ENCODE measurements around the gene LBR.
A peak's percentile ranks its signal among the peaks of the same experiment; 100 is the strongest.
"Not testable (repeated sequence)": the region's sequence is repeated elsewhere in the genome, so short reads cannot be mapped to it uniquely, and the experiment has no call there.

LBR gene

DNA sequence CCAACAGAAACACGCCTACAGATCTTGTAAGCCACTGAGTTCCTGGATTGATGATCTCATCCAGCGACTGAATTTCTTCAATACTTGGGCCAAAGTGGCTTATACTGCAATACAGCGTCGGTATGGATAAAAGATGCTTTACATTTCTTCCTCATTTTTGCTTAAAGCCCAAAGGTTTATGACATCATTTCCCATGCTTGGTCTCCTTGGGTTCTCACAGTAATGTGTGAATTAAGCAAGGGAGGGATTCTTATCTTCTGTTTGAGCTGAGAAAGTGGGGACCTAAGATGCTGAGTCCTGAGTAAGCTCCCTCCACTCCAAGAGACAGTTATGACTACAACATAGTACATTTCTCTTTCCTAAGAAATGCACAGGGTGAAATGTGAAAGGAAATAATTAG, 39.5 kb downstream of the LBR start:
- no peak overlapping the region for H3K27ac ChIP-seq (ENCODE audit: low read depth, low read length)
- H3K9ac ChIP-seq (ENCODE audit: low read depth, low read length): no peak overlapping the region
- no peaks in the 10 kb centered on the region for H3K4me1 ChIP-seq (ENCODE audit: control insufficient read depth, insufficient read depth, low read length)
- no peaks in the 10 kb centered on the region for H3K27me3 ChIP-seq (ENCODE audit: control insufficient read depth, insufficient read depth, low read length)
- H3K9me3 ChIP-seq (ENCODE audit: control insufficient read depth, insufficient read depth, low read length): no peaks in the 10 kb centered on the region
- no peaks in the 10 kb centered on the region for H3K36me3 ChIP-seq (ENCODE audit: control insufficient read depth, insufficient read depth, low read length)
- H3K4me3 ChIP-seq (ENCODE audit: low read depth, low read length): no peak overlapping the region

- not testable (repeated sequence) for H3K4me3 ChIP-seq (ENCODE audit: low read depth, low read length); H3K36me3 ChIP-seq (ENCODE audit: control insufficient read depth, insufficient read depth, low read length); H3K4me1 ChIP-seq (ENCODE audit: control insufficient read depth, insufficient read depth, low read length); H3K9me3 ChIP-seq (ENCODE audit: control insufficient read depth, insufficient read depth, low read length); H3K27ac ChIP-seq (ENCODE audit: low read depth, low read length); H3K27me3 ChIP-seq (ENCODE audit: control insufficient read depth, insufficient read depth, low read length); H3K9ac ChIP-seq (ENCODE audit: low read depth, low read length)
Observed at GRCh38 chr1:225386860-225387259, 41.0 kb downstream of the LBR start.

- Histone ChIP-seq H3K27ac (ENCODE audit: low read depth, low read length) (no peak overlapping the region), H3K4me1 (ENCODE audit: control insufficient read depth, insufficient read depth, low read length) (peaks cover 18% of the 10 kb centered on the region)
Observed at GRCh38 chr1:225380691-225381090, 47.1 kb downstream of the LBR start.

DNA sequence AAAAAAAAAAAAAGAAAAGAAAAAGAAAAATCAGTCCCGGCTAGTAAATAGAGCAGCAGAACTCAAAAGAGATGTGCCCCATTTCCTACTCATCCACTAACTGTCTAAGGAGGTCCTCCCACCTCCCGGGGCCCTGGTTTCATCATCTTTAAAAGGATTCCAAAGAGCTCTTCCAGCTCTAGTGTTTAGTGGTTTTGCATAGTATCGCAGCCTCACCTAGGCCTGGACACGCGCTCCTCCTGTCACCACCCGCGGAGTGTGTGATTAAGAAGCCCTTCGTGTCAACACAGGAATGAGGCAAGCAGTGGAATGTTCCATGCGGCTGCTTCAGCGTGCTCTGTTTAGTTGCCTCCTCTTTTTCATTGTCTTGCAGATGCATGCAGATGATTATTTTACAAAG, 49.0 kb downstream of the LBR start:
- Histone ChIP-seq H3K4me3 (ENCODE audit: low read depth, low read length) (no peak overlapping the region), H3K9me3 (ENCODE audit: control insufficient read depth, insufficient read depth, low read length) (no peaks in the 10 kb centered on the region), H3K27ac (ENCODE audit: low read depth, low read length) (peak overlapping the region; percentile 73), H3K36me3 (ENCODE audit: control insufficient read depth, insufficient read depth, low read length) (no peaks in the 10 kb centered on the region), H3K9ac (ENCODE audit: low read depth, low read length) (no peak overlapping the region), H3K4me1 (ENCODE audit: control insufficient read depth, insufficient read depth, low read length) (peaks cover 18% of the 10 kb centered on the region), H3K27me3 (ENCODE audit: control insufficient read depth, insufficient read depth, low read length) (no peaks in the 10 kb centered on the region)

More at GRCh38 chr1:225380691-225381090, 47.1 kb downstream of the LBR start:
- Histone ChIP-seq H3K36me3 (ENCODE audit: control insufficient read depth, insufficient read depth, low read length) (no peaks in the 10 kb centered on the region), H3K4me3 (ENCODE audit: low read depth, low read length) (no peak overlapping the region), H3K9ac (ENCODE audit: low read depth, low read length) (no peak overlapping the region), H3K9me3 (ENCODE audit: control insufficient read depth, insufficient read depth, low read length) (no peaks in the 10 kb centered on the region), H3K27me3 (ENCODE audit: control insufficient read depth, insufficient read depth, low read length) (no peaks in the 10 kb centered on the region)

GRCh38 chr1:225374996-225375395, 52.8 kb downstream of the LBR start:
- Histone ChIP-seq H3K27ac (ENCODE audit: low read depth, low read length) (no peak overlapping the region), H3K4me1 (ENCODE audit: control insufficient read depth, insufficient read depth, low read length) (peaks cover 14% of the 10 kb centered on the region)

DNA sequence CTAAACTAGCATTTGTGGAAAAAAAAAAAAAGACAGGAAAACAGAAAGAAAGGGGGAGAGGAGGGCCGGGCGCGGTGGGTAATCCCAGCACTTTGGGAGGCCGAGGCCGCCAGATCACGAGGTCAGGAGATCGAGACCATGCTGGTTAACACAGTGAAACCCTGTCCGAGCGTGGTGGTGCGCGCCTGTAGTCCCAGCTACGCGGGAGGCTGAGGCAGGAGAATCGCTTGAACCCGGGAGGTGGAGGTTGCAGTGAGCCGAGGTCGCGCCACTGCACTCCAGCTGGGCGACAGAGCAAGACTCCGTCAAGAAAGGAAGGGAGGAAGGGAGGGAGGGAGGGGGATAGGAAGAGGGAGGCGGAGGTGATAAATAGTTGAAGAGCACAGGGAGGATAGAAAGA, 54.7 kb downstream of the LBR start:
- H3K27ac ChIP-seq (ENCODE audit: low read depth, low read length): no peak overlapping the region

More at GRCh38 chr1:225374996-225375395, 52.8 kb downstream of the LBR start:
- Histone ChIP-seq H3K27me3 (ENCODE audit: control insufficient read depth, insufficient read depth, low read length) (no peaks in the 10 kb centered on the region), H3K36me3 (ENCODE audit: control insufficient read depth, insufficient read depth, low read length) (no peaks in the 10 kb centered on the region), H3K9ac (ENCODE audit: low read depth, low read length) (no peak overlapping the region), H3K9me3 (ENCODE audit: control insufficient read depth, insufficient read depth, low read length) (no peaks in the 10 kb centered on the region), H3K4me3 (ENCODE audit: low read depth, low read length) (no peak overlapping the region)

GRCh38 chr1:225371366-225372010, 56.4 kb downstream of the LBR start:
- 0 out of 2 replicates have a peak, but pooled peaks cover 1% of the 10 kb centered on the region for H3K4me1 ChIP-seq (ENCODE audit: control insufficient read depth, insufficient read depth, low read length)
- no peaks in the 10 kb centered on the region for H3K9me3 ChIP-seq (ENCODE audit: control insufficient read depth, insufficient read depth, low read length)
- H3K4me3 ChIP-seq (ENCODE audit: low read depth, low read length): no peak overlapping the region
- H3K36me3 ChIP-seq (ENCODE audit: control insufficient read depth, insufficient read depth, low read length): no peaks in the 10 kb centered on the region
- H3K9ac ChIP-seq (ENCODE audit: low read depth, low read length): no peak overlapping the region
- H3K27ac ChIP-seq (ENCODE audit: low read depth, low read length): no peak overlapping the region
- peaks cover 27% of the 10 kb centered on the region for H3K27me3 ChIP-seq (ENCODE audit: control insufficient read depth, insufficient read depth, low read length)

More for the DNA sequence above, 54.7 kb downstream of the LBR start:
- Histone ChIP-seq H3K9me3 (ENCODE audit: control insufficient read depth, insufficient read depth, low read length) (no peaks in the 10 kb centered on the region), H3K4me1 (ENCODE audit: control insufficient read depth, insufficient read depth, low read length) (peaks cover 4% of the 10 kb centered on the region), H3K4me3 (ENCODE audit: low read depth, low read length) (no peak overlapping the region), H3K9ac (ENCODE audit: low read depth, low read length) (no peak overlapping the region), H3K36me3 (ENCODE audit: control insufficient read depth, insufficient read depth, low read length) (no peaks in the 10 kb centered on the region), H3K27me3 (ENCODE audit: control insufficient read depth, insufficient read depth, low read length) (peaks cover 10% of the 10 kb centered on the region)

GRCh38 chr1:225368036-225368552, 59.7 kb downstream of the LBR start:
- Histone ChIP-seq H3K4me1 (ENCODE audit: control insufficient read depth, insufficient read depth, low read length) (0 out of 2 replicates have a peak, but pooled peaks cover 3% of the 10 kb centered on the region), H3K9ac (ENCODE audit: low read depth, low read length) (no peak overlapping the region), H3K36me3 (ENCODE audit: control insufficient read depth, insufficient read depth, low read length) (no peaks in the 10 kb centered on the region), H3K9me3 (ENCODE audit: control insufficient read depth, insufficient read depth, low read length) (no peaks in the 10 kb centered on the region), H3K27me3 (ENCODE audit: control insufficient read depth, insufficient read depth, low read length) (peaks cover 47% of the 10 kb centered on the region), H3K27ac (ENCODE audit: low read depth, low read length) (no peak overlapping the region), H3K4me3 (ENCODE audit: low read depth, low read length) (no peak overlapping the region)

GRCh38 chr1:225366552-225366951, 61.3 kb downstream of the LBR start:
- no peak overlapping the region for H3K9ac ChIP-seq (ENCODE audit: low read depth, low read length)
- H3K27me3 ChIP-seq (ENCODE audit: control insufficient read depth, insufficient read depth, low read length): peaks cover 47% of the 10 kb centered on the region
- no peak overlapping the region for H3K4me3 ChIP-seq (ENCODE audit: low read depth, low read length)

DNA sequence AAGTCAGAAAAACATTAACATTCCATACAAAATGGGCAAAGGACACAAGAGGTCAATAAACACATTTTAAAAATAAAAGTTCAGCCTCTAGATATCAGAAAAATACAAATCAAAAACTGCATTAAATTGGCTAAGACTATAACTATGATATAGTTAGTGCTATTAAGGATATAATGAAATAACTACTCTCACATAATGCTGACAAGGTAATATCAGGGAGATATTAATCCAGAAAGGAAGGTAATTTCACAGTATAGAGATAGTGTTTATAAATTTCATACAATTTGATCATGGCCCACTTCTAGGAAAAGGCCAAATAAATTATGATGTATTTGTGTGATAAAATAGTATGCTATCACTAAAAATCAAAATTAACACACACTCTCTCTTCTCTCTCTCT, 61.8 kb downstream of the LBR start:
- peaks cover 47% of the 10 kb centered on the region for H3K27me3 ChIP-seq (ENCODE audit: control insufficient read depth, insufficient read depth, low read length)
- H3K9ac ChIP-seq (ENCODE audit: low read depth, low read length): no peak overlapping the region
- no peaks in the 10 kb centered on the region for H3K36me3 ChIP-seq (ENCODE audit: control insufficient read depth, insufficient read depth, low read length)
- no peak overlapping the region for H3K4me3 ChIP-seq (ENCODE audit: low read depth, low read length)
- no peaks in the 10 kb centered on the region for H3K9me3 ChIP-seq (ENCODE audit: control insufficient read depth, insufficient read depth, low read length)
- no peak overlapping the region for H3K27ac ChIP-seq (ENCODE audit: low read depth, low read length)
- 0 out of 2 replicates have a peak, but pooled peaks cover 3% of the 10 kb centered on the region for H3K4me1 ChIP-seq (ENCODE audit: control insufficient read depth, insufficient read depth, low read length)

More at GRCh38 chr1:225366552-225366951, 61.3 kb downstream of the LBR start:
- Histone ChIP-seq H3K4me1 (ENCODE audit: control insufficient read depth, insufficient read depth, low read length) (0 out of 2 replicates have a peak, but pooled peaks cover 3% of the 10 kb centered on the region), H3K9me3 (ENCODE audit: control insufficient read depth, insufficient read depth, low read length) (no peaks in the 10 kb centered on the region), H3K36me3 (ENCODE audit: control insufficient read depth, insufficient read depth, low read length) (no peaks in the 10 kb centered on the region), H3K27ac (ENCODE audit: low read depth, low read length) (no peak overlapping the region)

DNA sequence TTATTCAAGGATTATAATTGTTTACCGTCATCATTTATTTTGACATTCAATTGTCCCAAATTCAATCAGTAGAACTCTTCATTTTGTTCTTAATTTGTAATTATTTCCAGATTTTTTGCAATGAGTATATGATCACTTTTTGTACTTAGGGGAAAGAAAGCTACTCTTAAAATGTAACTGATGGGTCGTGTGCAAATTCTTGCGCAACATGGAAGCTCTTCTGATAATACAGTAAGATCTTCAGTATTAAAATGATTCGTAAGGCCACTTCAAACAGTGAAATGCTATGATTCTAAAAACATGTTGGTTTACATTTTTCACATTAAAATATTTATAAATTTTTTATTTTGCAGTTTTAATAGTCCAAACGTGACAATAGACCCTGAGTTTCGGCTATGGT, 63.4 kb downstream of the LBR start:
- Histone ChIP-seq H3K27me3 (ENCODE audit: control insufficient read depth, insufficient read depth, low read length) (peaks cover 47% of the 10 kb centered on the region), H3K9me3 (ENCODE audit: control insufficient read depth, insufficient read depth, low read length) (no peaks in the 10 kb centered on the region), H3K4me3 (ENCODE audit: low read depth, low read length) (no peak overlapping the region), H3K9ac (ENCODE audit: low read depth, low read length) (no peak overlapping the region), H3K27ac (ENCODE audit: low read depth, low read length) (no peak overlapping the region), H3K36me3 (ENCODE audit: control insufficient read depth, insufficient read depth, low read length) (no peaks in the 10 kb centered on the region), H3K4me1 (ENCODE audit: control insufficient read depth, insufficient read depth, low read length) (0 out of 2 replicates have a peak, but pooled peaks cover 3% of the 10 kb centered on the region)

Data from HUES48 (cell line).